Right lobe of liver (tissue), 6 donors: ENCODE data around the gene PKN3. TPM values are rescaled to one million over a fixed set of nuclear protein-coding genes. Genes with fewer than 3 reads are reported as not detected.
"Not testable (repeated sequence)": the region's sequence is repeated elsewhere in the genome, so short reads cannot be mapped to it uniquely, and the experiment has no call there.

Experiments used
- ATAC-seq, 4 donors: fragments of 200-7000 bp; cut with Tn5 transposase; one replicate each; pipeline ENCODE4 v1.9.1; 2020; ENCODE audit warnings: mild to moderate bottlenecking in 4 of 4, moderate library complexity in 4 of 4
- DNase-seq, 3 donors: peaks; one replicate each; pipeline ENCODE4 v3.0.0-alpha.2; 2020
- H3K27ac ChIP-seq, 3 donors: fragments of 200-600 bp; one replicate each; pipeline ENCODE4 v1.8.0; 2022
- H3K27me3 ChIP-seq, 2 donors: fragments of 200-600 bp; one replicate each; pipeline ENCODE4 v1.8.0; 2022
- H3K36me3 ChIP-seq, 4 donors: fragments of 200-600 bp; sonication (generic) in 1 of 4; one replicate each; pipeline versions ENCODE4 v1.5.1 to v1.8.0; 2017 to 2022; ENCODE audit warnings: control low read depth in 1 of 4
- H3K4me1 ChIP-seq, 4 donors: fragments of 200-600 bp; sonication (generic) in 1 of 4; one replicate each; pipeline versions ENCODE4 v1.5.1 to v1.8.0; 2017 to 2022; ENCODE audit warnings: control low read depth in 1 of 4
- H3K4me3 ChIP-seq, 3 donors: fragments of 200-600 bp; one replicate each; pipeline ENCODE4 v1.8.0; 2022
- H3K9me3 ChIP-seq, 4 donors: fragments of 200-600 bp; sonication (generic) in 1 of 4; one replicate each; pipeline versions ENCODE4 v1.5.1 to v1.8.0; 2017 to 2022; ENCODE audit warnings: control low read depth in 1 of 4
- CTCF ChIP-seq, 4 donors: fragments of 200-600 bp in 3 of 4; fragments of 450-650 bp in 1 of 4; IDR thresholded peaks; one replicate each; pipeline versions ENCODE4 v1.5.1 to v1.8.0; 2016 to 2022; ENCODE audit warnings: antibody characterized with exemption in 4 of 4, mild to moderate bottlenecking in 2 of 4
- POLR2A ChIP-seq: fragments of 450-650 bp; IDR thresholded peaks from one replicate; pipeline ENCODE4 v1.6.1; 2017; ENCODE audit warnings: antibody characterized with exemption, mild to moderate bottlenecking
- WGBS: methylation state at CpG from one replicate; pipeline ENCODE4 v1.1.6; 2018; ENCODE audit warnings: low coverage, low lambda C conversion rate; ENCODE audit not compliant: insufficient coverage; ENCODE audit errors: missing lambda C conversion rate; 5-methylcytosine and 5-hydroxymethylcytosine counted together
- intact Hi-C, 2 donors: fragments of 100-400 bp; cut with DNase I; formaldehyde crosslinking; loops; one replicate each; pipeline versions ENCODE4 v1.11.2 to v1.14.1; 2022
- total RNA-seq, 6 experiments: library from RNA; depleted of rRNA in 2 of 6; stranded (reverse); fragments of >200 nt in 2 of 6; fragmentation: NEBNext Ultra II Directional in 3 of 6; extraction: Animal tissue kit (Norgen Biotek cat#: 25700) in 3 of 6; gene quantifications; one replicate each; pipeline versions ENCODE4 v1.1.0 to v1.2.4, GENCODE V29; 2016 to 2023
- donor health status: DM: no; HTN: yes; CAD: no.
- donor health status: DM: no; HTN: no; CAD: no.
- donor health status: DM: no; HTN: no; CAD: no.
- donor health status: DM: no; HTN: yes; CAD: no.
- donor health status: DM: no; HTN: yes; CAD: no.

PKN3 gene
- total RNA-seq, 6 experiments from 2014 or later, result 0.81 to 4.9 (median 2.4) TPM

- ATAC-seq, result no peak
- Histone ChIP-seq H3K27ac (peak overlapping the region in 1 of 3 donors; percentile 29), H3K36me3 (peaks cover 0 to 38% (median 23%) of the 10 kb centered on the region in 4 donors), H3K4me3 (peak overlapping the region; percentile 62 to 76 (median 62)), H3K9me3 (no peaks in the 10 kb centered on the region), H3K4me1 (peaks cover 0 to 25% (median 8%) of the 10 kb centered on the region in 4 donors), H3K27me3 (no peaks in the 10 kb centered on the region)
- 2% methylated on average over 40 of the region's 83 CpGs for WGBS
- intact Hi-C loops, result no loop called here
- TF ChIP-seq POLR2A, result no peak
- TF ChIP-seq CTCF (IDR thresholded peaks at IDR 0.05), result no peak
- peak in 1 of 3 donors; percentile 60 for DNase-seq
These were observed 12.3 kb upstream of the PKN3 start for GRCh38 chr9:128689820-128690683.

- DNase-seq (no peak), ATAC-seq (no peak)
- peak overlapping the region; percentile 62 to 76 (median 62) for H3K4me3 ChIP-seq
- no peaks in the 10 kb centered on the region for H3K9me3 ChIP-seq
- 23% methylated on average over 5 of the region's 5 CpGs for WGBS
- H3K4me1 ChIP-seq, result peaks cover 0 to 20% (median 5%) of the 10 kb centered on the region in 4 donors
- no peak for TF ChIP-seq POLR2A
- TF ChIP-seq CTCF (IDR thresholded peaks at IDR 0.05), result no peak
- H3K36me3 ChIP-seq, result peaks cover 0 to 44% (median 25%) of the 10 kb centered on the region in 4 donors
- intact Hi-C loops, result no loop called here
- H3K27me3 ChIP-seq, result no peaks in the 10 kb centered on the region
- H3K27ac ChIP-seq, result no peak overlapping the region
These were observed 11.6 kb upstream of the PKN3 start for GRCh38 chr9:128690684-128691034.

- H3K36me3 ChIP-seq, result peaks cover 0 to 45% (median 30%) of the 10 kb centered on the region in 4 donors
- H3K27ac ChIP-seq, ATAC-seq, H3K4me1 ChIP-seq, intact Hi-C loops, H3K4me3 ChIP-seq, H3K9me3 ChIP-seq, H3K27me3 ChIP-seq, DNase-seq: not testable (repeated sequence)
- WGBS, result 86% methylated on average over 3 of the region's 3 CpGs
These were observed 8.6 kb upstream of the PKN3 start for GRCh38 chr9:128693738-128694137.

- H3K27me3 ChIP-seq, result no peaks in the 10 kb centered on the region
- H3K9me3 ChIP-seq, result no peaks in the 10 kb centered on the region
- H3K4me1 ChIP-seq, result peaks cover 0 to 8% (median 3%) of the 10 kb centered on the region in 4 donors
- H3K36me3 ChIP-seq, result peaks cover 0 to 45% (median 30%) of the 10 kb centered on the region in 4 donors
- no peak for TF ChIP-seq POLR2A
- TF ChIP-seq CTCF (IDR thresholded peaks at IDR 0.05), result no peak
- intact Hi-C loops, result no loop called here
- 75% methylated on average over 6 of the region's 6 CpGs for WGBS
- H3K27ac ChIP-seq, result no peak overlapping the region
- no peak for ATAC-seq
- no peak overlapping the region for H3K4me3 ChIP-seq
- DNase-seq, result no peak
These were observed 8.0 kb upstream of the PKN3 start for GRCh38 chr9:128694344-128694743.

- no peak overlapping the region for H3K4me3 ChIP-seq
- TF ChIP-seq CTCF (IDR thresholded peaks at IDR 0.05) (no peak), POLR2A (no peak)
- DNase-seq (peak in 1 of 3 donors; percentile 1), ATAC-seq (no peak)
- H3K27me3 ChIP-seq, result no peaks in the 10 kb centered on the region
- WGBS, result 76% methylated on average over 8 of the region's 8 CpGs
- H3K9me3 ChIP-seq, result no peaks in the 10 kb centered on the region
- intact Hi-C loops, result no loop called here
- peaks cover 0 to 37% (median 28%) of the 10 kb centered on the region in 4 donors for H3K36me3 ChIP-seq
- no peaks in the 10 kb centered on the region for H3K4me1 ChIP-seq
- H3K27ac ChIP-seq, result no peak overlapping the region
These were observed 5.2 kb upstream of the PKN3 start for GRCh38 chr9:128696923-128697707.

- H3K9me3 ChIP-seq, intact Hi-C loops, H3K4me1 ChIP-seq, H3K4me3 ChIP-seq, H3K27ac ChIP-seq, H3K27me3 ChIP-seq, ATAC-seq: not testable (repeated sequence)
- WGBS, result 96% methylated on average over 22 of the region's 30 CpGs
- peaks cover 0 to 16% (median 10%) of the 10 kb centered on the region in 4 donors for H3K36me3 ChIP-seq
- DNase-seq, result peak in 1 of 3 donors; percentile 33
These were observed 3.1 kb upstream of the PKN3 start for GRCh38 chr9:128699096-128699795.
